GM12878 (cell line): ENCODE measurements around the gene HCK. TPM values are rescaled to one million over a fixed set of nuclear protein-coding genes. Genes with fewer than 3 reads are reported as not detected.

Experiments used
- CBX5 ChIP-seq: sonication (generic); IDR thresholded peaks from 2 replicates; pipeline ENCODE4 v1.6.1; 2016; ENCODE audit warnings: low read depth, moderate library complexity, mild to moderate bottlenecking, inconsistent platforms
- CEBPB ChIP-seq, 2 experiments: fragments of 150-350 bp in 1 of 2; IDR thresholded peaks; 2 replicates each; pipeline ENCODE4 v1.6.1; 2012 to 2014; ENCODE audit warnings: low read depth in 2 of 2, low read length in 2 of 2, borderline replicate concordance in 1 of 2, inconsistent platforms in 1 of 2
- CHD1 ChIP-seq: IDR thresholded peaks from 2 replicates; pipeline ENCODE4 v1.6.1; 2012; ENCODE audit warnings: low read depth, low read length, improper control_type of control experiment
- ETV6 ChIP-seq, 2 experiments: fragments of 450-650 bp in 1 of 2; IDR thresholded peaks in 1 of 2; conservative IDR thresholded peaks in 1 of 2; 2 replicates each; pipeline ENCODE4 v1.6.1; 2014; ENCODE audit warnings: antibody characterized with exemption in 1 of 2, borderline replicate concordance in 1 of 2, low read depth in 1 of 2, mild to moderate bottlenecking in 1 of 2, moderate library complexity in 1 of 2
- KLF5 ChIP-seq: fragments of 450-650 bp; IDR thresholded peaks from 2 replicates; pipeline ENCODE4 v1.6.1; 2014; ENCODE audit warnings: mild to moderate bottlenecking; ENCODE audit not compliant: partially characterized antibody
- MYB ChIP-seq: fragments of 150-350 bp; IDR thresholded peaks from 2 replicates; pipeline ENCODE4 v1.6.1; 2014; ENCODE audit warnings: mild to moderate bottlenecking, low read depth, low read length, borderline replicate concordance
- NFXL1 ChIP-seq: fragments of 450-650 bp; IDR thresholded peaks from 2 replicates; pipeline ENCODE4 v1.6.1; 2017; ENCODE audit warnings: antibody characterized with exemption, mild to moderate bottlenecking, borderline replicate concordance
- RBBP5 ChIP-seq: fragments of 200-600 bp; sonication (generic); conservative IDR thresholded peaks from 2 replicates; pipeline ENCODE4 v1.6.1; 2016
- RUNX3 ChIP-seq: IDR thresholded peaks from 2 replicates; pipeline ENCODE4 v1.6.1; 2012; ENCODE audit warnings: low read length, inconsistent platforms
- SP1 ChIP-seq: IDR thresholded peaks from one replicate; pipeline ENCODE4 v1.6.1; 2011; ENCODE audit warnings: low read depth, low read length
- SPI1 ChIP-seq: IDR thresholded peaks from 2 replicates; pipeline ENCODE4 v1.6.1; 2011; ENCODE audit warnings: low read depth, mild to moderate bottlenecking, low read length, moderate library complexity, borderline replicate concordance; ENCODE audit not compliant: insufficient read depth
- TAF1 ChIP-seq: IDR thresholded peaks from 2 replicates; pipeline ENCODE4 v1.6.1; 2011; ENCODE audit warnings: mild to moderate bottlenecking, low read depth, low read length, borderline replicate concordance
- ZBED1 ChIP-seq: IDR thresholded peaks from 2 replicates; pipeline ENCODE4 v1.6.1; 2016; ENCODE audit warnings: borderline replicate concordance
- polyA plus RNA-seq, 11 experiments: library from polyadenylated mRNA; depleted of rRNA in 4 of 11; unstranded in 6 of 11; stranded (reverse) in 5 of 11; fragments of >200 nt; fragmentation: Nextera tagmentation in 4 of 11; fragmentation: Illumina TruSeq in 1 of 11; extraction: Ambion mirVana in 4 of 11; extraction: Trizol in 1 of 11; gene quantifications; 1 replicate in 1 of 11; 2 replicates in 10 of 11; pipeline versions ENCODE4 v1.2.1 to v1.2.3, GENCODE V29; 2011 to 2016; ENCODE audit warnings: inconsistent platforms in 2 of 11, missing spikeins in 2 of 11, low read depth in 1 of 11
- total RNA-seq, 4 experiments: library from RNA; depleted of rRNA in 3 of 4; stranded (reverse); fragments of >200 nt in 3 of 4; fragmentation: Illumina TruSeq in 1 of 4; extraction: Trizol in 1 of 4; gene quantifications; 2 replicates each; pipeline versions ENCODE4 v1.2.1 to v1.2.3, GENCODE V29; 2013 to 2021
- TF ChIP-seq, protein P1 (sequence below): fragments of 450-650 bp; IDR thresholded peaks from 2 replicates; pipeline ENCODE4 v1.6.1; 2018; ENCODE audit warnings: borderline replicate concordance, mild to moderate bottlenecking; ENCODE audit not compliant: partially characterized antibody
- TF ChIP-seq, protein P2 (sequence below): fragments of 450-650 bp; IDR thresholded peaks from 2 replicates; pipeline ENCODE4 v1.6.1; 2017; ENCODE audit warnings: antibody characterized with exemption, mild to moderate bottlenecking, moderate library complexity
- TF ChIP-seq, protein P3 (sequence below): fragments of 450-650 bp; IDR thresholded peaks from 2 replicates; pipeline ENCODE4 v1.6.1; 2017; ENCODE audit warnings: mild to moderate bottlenecking
- TF ChIP-seq, protein P4 (sequence below): fragments of 450-650 bp; IDR thresholded peaks from 2 replicates; pipeline ENCODE4 v1.6.1; 2016; ENCODE audit warnings: mild to moderate bottlenecking
- TF ChIP-seq, protein P5 (sequence below): fragments of 450-650 bp; IDR thresholded peaks from 2 replicates; pipeline ENCODE4 v1.6.1; 2018; ENCODE audit warnings: mild to moderate bottlenecking, low read depth, moderate library complexity; ENCODE audit not compliant: partially characterized antibody

The HCK gene
- total and polyA plus RNA-seq, 10 of the 15 experiments (the other 5 are each of a cell fraction or from before 2014, with no cell fraction given) = 1.3 to 30.3 (median 18.5) TPM

DNA sequence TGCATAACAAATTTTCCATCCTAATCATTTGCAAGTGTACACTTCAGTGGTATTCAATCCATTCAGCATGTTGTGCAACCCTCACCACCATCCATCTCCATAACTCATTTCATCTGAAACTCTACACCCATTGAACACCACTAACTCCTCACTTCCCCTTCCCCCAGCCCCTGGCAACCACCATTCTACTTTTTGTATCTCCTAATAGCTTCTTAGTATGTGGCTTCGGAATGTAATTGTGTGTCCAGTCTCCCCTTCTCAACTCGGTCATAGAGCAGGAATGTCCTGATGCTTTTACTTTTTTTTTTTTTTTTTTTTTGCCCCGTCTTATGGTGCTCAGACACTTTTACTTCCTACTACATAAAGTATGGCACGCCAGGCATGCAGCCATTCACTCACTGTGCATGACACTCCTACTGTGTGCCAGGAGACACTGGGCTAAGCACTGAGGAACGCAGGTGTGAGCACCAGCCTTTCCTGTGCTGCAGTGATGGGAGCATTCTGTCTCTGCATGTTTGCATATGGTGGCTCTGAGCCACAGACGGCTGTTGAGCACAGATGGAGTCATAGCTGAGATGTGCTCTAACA lies 15.3 kb downstream of the HCK start (continued):
- TF ChIP-seq, protein P1, sequence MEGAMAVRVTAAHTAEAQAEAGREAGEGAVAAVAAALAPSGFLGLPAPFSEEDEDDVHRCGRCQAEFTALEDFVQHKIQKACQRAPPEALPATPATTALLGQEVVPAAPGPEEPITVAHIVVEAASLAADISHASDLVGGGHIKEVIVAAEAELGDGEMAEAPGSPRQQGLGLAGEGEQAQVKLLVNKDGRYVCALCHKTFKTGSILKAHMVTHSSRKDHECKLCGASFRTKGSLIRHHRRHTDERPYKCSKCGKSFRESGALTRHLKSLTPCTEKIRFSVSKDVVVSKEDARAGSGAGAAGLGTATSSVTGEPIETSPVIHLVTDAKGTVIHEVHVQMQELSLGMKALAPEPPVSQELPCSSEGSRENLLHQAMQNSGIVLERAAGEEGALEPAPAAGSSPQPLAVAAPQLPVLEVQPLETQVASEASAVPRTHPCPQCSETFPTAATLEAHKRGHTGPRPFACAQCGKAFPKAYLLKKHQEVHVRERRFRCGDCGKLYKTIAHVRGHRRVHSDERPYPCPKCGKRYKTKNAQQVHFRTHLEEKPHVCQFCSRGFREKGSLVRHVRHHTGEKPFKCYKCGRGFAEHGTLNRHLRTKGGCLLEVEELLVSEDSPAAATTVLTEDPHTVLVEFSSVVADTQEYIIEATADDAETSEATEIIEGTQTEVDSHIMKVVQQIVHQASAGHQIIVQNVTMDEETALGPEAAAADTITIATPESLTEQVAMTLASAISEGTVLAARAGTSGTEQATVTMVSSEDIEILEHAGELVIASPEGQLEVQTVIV = peak; percentile 38
- no peak for TF ChIP-seq MYB
- TF ChIP-seq RBBP5 = no peak
- TF ChIP-seq TAF1 = no peak
- TF ChIP-seq CBX5 = no peak
- TF ChIP-seq, protein P2, sequence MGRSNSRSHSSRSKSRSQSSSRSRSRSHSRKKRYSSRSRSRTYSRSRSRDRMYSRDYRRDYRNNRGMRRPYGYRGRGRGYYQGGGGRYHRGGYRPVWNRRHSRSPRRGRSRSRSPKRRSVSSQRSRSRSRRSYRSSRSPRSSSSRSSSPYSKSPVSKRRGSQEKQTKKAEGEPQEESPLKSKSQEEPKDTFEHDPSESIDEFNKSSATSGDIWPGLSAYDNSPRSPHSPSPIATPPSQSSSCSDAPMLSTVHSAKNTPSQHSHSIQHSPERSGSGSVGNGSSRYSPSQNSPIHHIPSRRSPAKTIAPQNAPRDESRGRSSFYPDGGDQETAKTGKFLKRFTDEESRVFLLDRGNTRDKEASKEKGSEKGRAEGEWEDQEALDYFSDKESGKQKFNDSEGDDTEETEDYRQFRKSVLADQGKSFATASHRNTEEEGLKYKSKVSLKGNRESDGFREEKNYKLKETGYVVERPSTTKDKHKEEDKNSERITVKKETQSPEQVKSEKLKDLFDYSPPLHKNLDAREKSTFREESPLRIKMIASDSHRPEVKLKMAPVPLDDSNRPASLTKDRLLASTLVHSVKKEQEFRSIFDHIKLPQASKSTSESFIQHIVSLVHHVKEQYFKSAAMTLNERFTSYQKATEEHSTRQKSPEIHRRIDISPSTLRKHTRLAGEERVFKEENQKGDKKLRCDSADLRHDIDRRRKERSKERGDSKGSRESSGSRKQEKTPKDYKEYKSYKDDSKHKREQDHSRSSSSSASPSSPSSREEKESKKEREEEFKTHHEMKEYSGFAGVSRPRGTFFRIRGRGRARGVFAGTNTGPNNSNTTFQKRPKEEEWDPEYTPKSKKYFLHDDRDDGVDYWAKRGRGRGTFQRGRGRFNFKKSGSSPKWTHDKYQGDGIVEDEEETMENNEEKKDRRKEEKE = no peak
- TF ChIP-seq, protein P3, sequence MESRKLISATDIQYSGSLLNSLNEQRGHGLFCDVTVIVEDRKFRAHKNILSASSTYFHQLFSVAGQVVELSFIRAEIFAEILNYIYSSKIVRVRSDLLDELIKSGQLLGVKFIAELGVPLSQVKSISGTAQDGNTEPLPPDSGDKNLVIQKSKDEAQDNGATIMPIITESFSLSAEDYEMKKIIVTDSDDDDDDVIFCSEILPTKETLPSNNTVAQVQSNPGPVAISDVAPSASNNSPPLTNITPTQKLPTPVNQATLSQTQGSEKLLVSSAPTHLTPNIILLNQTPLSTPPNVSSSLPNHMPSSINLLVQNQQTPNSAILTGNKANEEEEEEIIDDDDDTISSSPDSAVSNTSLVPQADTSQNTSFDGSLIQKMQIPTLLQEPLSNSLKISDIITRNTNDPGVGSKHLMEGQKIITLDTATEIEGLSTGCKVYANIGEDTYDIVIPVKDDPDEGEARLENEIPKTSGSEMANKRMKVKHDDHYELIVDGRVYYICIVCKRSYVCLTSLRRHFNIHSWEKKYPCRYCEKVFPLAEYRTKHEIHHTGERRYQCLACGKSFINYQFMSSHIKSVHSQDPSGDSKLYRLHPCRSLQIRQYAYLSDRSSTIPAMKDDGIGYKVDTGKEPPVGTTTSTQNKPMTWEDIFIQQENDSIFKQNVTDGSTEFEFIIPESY = no peak
- TF ChIP-seq ETV6 (conservative IDR thresholded peaks at IDR 0.05 in 1 of 2, IDR thresholded peaks at IDR 0.05 in 1 of 2; ENCODE audit: borderline replicate concordance in 1 of 2, low read depth in 1 of 2) = no peak
- TF ChIP-seq RUNX3 = peak; percentile 38
- no peak for TF ChIP-seq CHD1
- TF ChIP-seq ZBED1 = no peak
- peak; percentile 65; the same call in 1 of the 2 replicates for TF ChIP-seq SPI1
- peak in 1 of 2 experiments; percentile 43; a peak in 1 of 4 replicates for TF ChIP-seq CEBPB (IDR thresholded peaks at IDR 0.05; ENCODE audit: borderline replicate concordance in 1 of 2, low read depth in 2 of 2, low read length in 2 of 2)
- no peak for TF ChIP-seq SP1
- TF ChIP-seq, protein P4, sequence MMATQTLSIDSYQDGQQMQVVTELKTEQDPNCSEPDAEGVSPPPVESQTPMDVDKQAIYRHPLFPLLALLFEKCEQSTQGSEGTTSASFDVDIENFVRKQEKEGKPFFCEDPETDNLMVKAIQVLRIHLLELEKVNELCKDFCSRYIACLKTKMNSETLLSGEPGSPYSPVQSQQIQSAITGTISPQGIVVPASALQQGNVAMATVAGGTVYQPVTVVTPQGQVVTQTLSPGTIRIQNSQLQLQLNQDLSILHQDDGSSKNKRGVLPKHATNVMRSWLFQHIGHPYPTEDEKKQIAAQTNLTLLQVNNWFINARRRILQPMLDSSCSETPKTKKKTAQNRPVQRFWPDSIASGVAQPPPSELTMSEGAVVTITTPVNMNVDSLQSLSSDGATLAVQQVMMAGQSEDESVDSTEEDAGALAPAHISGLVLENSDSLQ = no peak
- no peak for TF ChIP-seq KLF5
- no peak for TF ChIP-seq NFXL1
- TF ChIP-seq, protein P5, sequence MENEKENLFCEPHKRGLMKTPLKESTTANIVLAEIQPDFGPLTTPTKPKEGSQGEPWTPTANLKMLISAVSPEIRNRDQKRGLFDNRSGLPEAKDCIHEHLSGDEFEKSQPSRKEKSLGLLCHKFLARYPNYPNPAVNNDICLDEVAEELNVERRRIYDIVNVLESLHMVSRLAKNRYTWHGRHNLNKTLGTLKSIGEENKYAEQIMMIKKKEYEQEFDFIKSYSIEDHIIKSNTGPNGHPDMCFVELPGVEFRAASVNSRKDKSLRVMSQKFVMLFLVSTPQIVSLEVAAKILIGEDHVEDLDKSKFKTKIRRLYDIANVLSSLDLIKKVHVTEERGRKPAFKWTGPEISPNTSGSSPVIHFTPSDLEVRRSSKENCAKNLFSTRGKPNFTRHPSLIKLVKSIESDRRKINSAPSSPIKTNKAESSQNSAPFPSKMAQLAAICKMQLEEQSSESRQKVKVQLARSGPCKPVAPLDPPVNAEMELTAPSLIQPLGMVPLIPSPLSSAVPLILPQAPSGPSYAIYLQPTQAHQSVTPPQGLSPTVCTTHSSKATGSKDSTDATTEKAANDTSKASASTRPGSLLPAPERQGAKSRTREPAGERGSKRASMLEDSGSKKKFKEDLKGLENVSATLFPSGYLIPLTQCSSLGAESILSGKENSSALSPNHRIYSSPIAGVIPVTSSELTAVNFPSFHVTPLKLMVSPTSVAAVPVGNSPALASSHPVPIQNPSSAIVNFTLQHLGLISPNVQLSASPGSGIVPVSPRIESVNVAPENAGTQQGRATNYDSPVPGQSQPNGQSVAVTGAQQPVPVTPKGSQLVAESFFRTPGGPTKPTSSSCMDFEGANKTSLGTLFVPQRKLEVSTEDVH = no peak
